T47D (cell line): Measurements from ENCODE around the gene ZW10.
"Not testable (repeated sequence)": the region's sequence is repeated elsewhere in the genome, so short reads cannot be mapped to it uniquely, and the experiment has no call there.

ENCODE experiments used
- DNase-seq, 2 experiments: peaks; one replicate each; pipeline versions ENCODE4 v3.0.0 to v3.0.0-alpha.2; 2011 to 2012; ENCODE audit warnings: low read depth in 1 of 2, low spot score in 1 of 2
- JUND ChIP-seq: IDR thresholded peaks from 2 replicates; pipeline ENCODE4 v1.6.1; 2012; ENCODE audit warnings: low read depth
- in situ Hi-C: cut with HindIII; loops from 2 replicates; pipeline ENCODE4 v1.10.0; 2016; ENCODE audit warnings: low sequenced_read_pairs, low pct_unique_long_range_greater_than_20kb

The ZW10 gene

DNA sequence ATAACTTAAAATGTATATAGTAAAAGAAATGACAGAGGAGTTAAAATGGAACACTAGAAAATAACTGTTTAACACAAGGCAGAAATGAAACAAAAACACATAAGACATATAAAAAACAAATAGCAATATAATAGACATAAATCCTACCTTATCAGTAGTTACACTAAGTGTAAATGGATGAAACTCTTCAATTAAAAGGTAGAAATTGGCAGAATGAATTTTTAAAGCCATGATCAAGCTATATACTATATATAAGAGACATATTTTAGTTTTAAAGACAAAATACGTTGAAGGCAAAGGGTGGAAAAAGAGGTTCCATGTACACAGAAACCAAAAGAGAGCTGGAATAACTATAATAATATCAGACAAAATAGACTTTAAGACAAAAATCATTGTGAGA is 62.5 kb downstream of the ZW10 start:
- no peak for TF ChIP-seq JUND
- DNase-seq, result no peak
- in situ Hi-C loops, result no loop called here

DNA sequence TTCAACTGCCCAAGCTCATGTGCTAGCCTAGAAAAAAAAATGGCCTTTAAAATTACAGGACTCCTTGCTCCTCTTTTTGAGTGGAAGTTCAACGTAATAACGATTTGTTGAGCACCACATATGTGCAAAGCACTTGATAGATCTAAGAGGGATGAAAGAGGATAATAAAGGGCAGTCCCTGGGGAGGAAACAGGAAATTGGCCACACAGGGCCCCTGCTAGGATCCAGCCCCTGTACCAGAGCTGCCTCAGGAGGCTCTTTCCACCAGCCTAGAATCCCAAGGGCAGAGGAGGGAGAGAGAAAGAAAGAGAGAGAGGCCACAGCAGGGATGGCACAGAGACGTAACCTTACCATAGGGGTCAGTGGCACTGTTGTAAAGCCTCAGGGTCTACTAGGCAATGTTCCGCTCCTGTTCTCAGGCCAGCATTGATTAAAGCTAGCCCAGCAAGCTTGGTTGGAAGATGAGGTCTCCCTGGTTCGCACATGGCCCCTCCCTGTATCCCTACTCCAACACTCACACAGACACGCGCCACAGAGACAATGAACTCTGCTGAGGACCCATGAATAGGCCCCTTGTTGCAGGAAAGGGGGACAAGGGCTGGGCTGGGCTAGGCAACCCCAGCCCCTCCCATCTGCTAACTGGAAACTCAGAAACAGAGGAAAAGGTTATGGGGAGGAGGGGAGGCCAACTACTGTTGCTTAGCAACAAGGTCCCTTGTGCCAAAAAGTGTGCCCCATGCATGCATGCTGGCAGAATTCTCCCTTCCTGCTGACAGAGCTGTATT is 67.4 kb downstream of the ZW10 start, which contains the start of gene TMPRSS5:
Gene TMPRSS5 (minus strand): TSS at position 438 of the 785 bp plus-strand sequence. CDS start 84 bp downstream, at position 354.
- DNase-seq, result no peak
- in situ Hi-C loops, result no loop called here
- TF ChIP-seq JUND, result no peak

DNA sequence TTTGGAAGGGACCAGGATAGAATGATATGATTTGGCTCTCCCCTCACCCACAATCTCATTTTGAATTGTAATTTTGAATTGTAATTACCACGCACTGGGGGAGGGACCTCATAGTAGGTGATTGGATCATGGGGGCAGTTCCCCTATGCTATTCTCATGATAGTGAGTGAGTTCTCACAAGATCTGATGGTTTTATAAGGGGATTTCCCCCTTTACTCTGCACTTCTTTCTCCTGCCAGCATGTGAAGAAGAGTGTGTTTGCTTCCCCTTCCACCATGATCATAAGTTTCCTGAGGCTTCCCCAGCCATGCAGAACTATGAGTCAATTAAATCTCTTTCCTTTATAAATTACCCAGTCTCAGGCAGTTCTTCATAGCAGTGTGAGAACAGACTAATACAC is 69.9 kb downstream of the ZW10 start:
- in situ Hi-C loops, DNase-seq: not testable (repeated sequence)

GRCh38 chr11:113701491-113701890 is 72.0 kb downstream of the ZW10 start:
- in situ Hi-C loops, result no loop called here
- no peak for DNase-seq
- TF ChIP-seq JUND, result no peak

GRCh38 chr11:113698515-113698914 is 75.0 kb downstream of the ZW10 start:
- no peak for DNase-seq
- in situ Hi-C loops, result no loop called here
- TF ChIP-seq JUND, result no peak

DNA sequence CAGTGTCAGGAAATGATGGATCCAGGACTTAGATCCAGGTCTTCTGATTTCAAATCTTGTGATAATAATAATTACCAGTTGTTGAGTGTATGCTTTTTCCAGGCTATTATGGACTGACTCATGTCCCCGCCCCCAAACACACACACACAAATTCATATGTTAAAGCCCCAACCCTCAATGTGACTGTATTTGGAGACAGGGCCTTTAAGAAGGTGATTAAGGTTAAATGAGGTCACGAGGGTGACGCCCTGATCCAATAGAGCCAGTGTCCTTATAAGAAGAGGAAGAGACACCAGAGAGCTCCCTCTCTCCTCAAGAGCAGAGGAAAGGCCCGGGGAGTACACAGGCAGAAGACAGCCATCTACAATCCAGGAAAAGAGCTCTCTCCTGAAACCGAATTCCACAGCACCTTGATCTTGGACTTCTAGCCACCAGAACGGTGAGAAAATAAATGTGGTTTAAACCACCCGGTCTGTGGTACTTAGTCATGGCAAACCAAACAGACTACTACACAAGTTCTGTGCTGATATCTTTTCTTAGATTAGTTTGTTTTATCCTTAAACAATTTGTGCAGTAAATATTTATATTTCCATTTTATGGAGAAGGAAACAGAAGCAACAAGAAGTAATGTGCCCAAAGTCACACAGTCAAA is 75.6 kb downstream of the ZW10 start:
- no peak for TF ChIP-seq JUND
- no peak for DNase-seq

GRCh38 chr11:113697111-113697510 is 76.4 kb downstream of the ZW10 start:
- in situ Hi-C loops, result no loop called here
- no peak for DNase-seq
- TF ChIP-seq JUND, result no peak

More for the DNA sequence above, 75.6 kb downstream of the ZW10 start:
- in situ Hi-C loops, result no loop called here

DNA sequence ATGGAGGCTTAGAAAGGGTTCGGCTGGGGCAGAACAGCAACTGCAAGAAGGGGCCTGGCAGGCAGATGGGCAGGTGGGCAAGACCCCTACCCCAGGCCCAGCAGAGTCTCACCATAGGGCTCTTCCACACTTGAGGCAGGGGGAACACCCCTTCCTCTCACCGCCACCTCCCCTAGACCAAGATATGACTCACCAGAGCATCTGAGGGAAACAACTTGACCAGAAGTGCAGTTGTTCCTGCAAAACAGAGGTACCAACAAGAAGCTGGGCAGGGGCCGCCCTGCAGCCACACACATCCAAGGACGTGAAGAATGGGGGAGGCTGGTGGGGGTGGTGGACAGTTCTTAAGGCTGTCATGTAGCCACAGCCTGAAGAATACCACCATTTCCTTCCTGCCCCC is 78.3 kb downstream of the ZW10 start:
- no peak for TF ChIP-seq JUND

DNA sequence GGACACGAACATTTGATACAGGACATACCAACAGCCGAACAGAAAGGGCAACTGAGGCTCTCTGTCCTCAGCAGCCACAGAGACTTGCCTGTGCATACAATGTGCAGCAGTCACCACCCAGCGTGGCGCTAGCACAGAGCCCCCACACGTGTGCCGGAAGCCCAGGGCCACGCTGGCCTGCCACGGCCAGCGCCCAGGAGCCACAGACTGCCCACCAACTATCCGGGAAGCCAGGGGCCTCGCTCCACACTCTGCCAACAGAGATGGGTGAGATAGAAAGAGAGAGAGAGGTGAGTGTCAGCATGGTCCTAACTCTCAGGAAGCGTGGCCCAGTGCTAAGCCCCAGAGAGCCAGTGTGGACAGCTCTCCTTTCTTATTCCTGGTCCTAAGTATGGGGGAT is 79.1 kb downstream of the ZW10 start:
- TF ChIP-seq JUND, result no peak
- in situ Hi-C loops, result no loop called here
- no peak for DNase-seq

More for the DNA sequence above, 78.3 kb downstream of the ZW10 start:
- in situ Hi-C loops, result no loop called here
- no peak for DNase-seq

- in situ Hi-C loops, result no loop called here
Measured at GRCh38 chr11:113693030-113693429, 80.5 kb downstream of the ZW10 start.

DNA sequence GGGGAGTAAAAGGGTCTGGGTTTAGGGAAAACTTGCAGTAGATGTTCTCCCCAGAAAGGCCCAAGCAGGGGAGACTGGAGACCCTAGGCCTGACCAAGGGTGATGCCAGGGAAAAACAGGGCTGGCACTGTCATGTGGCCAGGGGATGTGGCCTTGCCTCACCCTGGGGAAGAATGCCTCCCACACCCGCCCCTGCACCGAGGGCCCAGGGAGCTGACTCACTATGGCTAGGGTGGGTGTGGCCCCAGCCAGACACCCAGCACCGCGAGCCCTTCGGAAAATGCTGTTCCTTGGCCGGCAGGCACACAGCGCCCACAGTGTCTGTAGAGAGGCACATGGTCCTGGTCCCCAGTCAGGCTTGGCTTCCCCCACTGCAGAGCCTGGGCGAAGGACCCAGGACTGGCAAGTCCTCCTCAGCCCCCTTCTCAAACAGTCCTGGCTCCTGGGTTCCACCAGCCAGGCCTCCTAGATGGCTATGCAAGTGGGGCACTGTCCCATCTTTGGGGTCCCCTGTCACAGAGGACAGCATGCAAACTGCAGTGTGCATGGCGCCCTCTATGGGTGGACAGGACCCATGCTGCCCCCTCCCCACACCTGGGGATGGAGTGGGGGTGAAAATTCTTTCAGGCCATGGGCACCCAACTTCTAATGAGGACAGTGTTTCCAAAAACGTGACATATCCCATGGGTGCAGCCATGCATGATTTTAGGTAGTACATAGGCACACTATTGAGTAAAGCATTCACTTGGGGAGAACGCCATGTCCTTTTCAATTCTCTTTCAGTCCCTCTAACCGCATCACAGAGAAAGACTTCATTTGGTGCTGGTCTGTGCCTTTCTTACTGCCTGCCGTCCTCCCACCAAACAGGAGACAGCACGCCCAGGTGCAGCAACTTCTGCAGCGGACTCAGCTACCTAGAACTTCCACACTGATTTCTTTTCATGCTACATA is 82.6 kb downstream of the ZW10 start:
- TF ChIP-seq JUND, result no peak

More at GRCh38 chr11:113693030-113693429, 80.5 kb downstream of the ZW10 start:
- DNase-seq, result no peak
- TF ChIP-seq JUND, result no peak

GRCh38 chr11:113689768-113690618 is 83.5 kb downstream of the ZW10 start:
- TF ChIP-seq JUND, result no peak
- DNase-seq, result no peak
- in situ Hi-C loops, result no loop called here

More for the DNA sequence above, 82.6 kb downstream of the ZW10 start:
- no peak for DNase-seq
- in situ Hi-C loops, result no loop called here
